ENCODE data around the gene WDCP. TPM values are rescaled to one million over a fixed set of nuclear protein-coding genes. Genes with fewer than 3 reads are reported as not detected.

WDCP gene
- total RNA-seq, 1 donor from 2014 or later, result 12.5 TPM

GRCh38 chr2:24040511-24040910, 6.7 kb downstream of the WDCP start:
- Mint-ChIP-seq H3K9me3 (ENCODE audit: low read depth) (no peaks in the 10 kb centered on the region), H3K27me3 (ENCODE audit: low read depth) (no peaks in the 10 kb centered on the region), H3K36me3 (ENCODE audit: low read depth) (peaks cover 14% of the 10 kb centered on the region), H3K4me3 (ENCODE audit: unreplicated experiment) (no peak overlapping the region), H3K27ac (ENCODE audit: unreplicated experiment) (no peak overlapping the region), H3K4me1 (ENCODE audit: low read depth) (peaks cover 12% of the 10 kb centered on the region)
- no peak for TF ChIP-seq CTCF (IDR thresholded peaks at IDR 0.05)
- no peak for DNase-seq (ENCODE audit: low spot score)

- H3K4me3 Mint-ChIP-seq (ENCODE audit: unreplicated experiment), result no peak overlapping the region
- peaks cover 9% of the 10 kb centered on the region for H3K4me1 Mint-ChIP-seq (ENCODE audit: low read depth)
- no peak for TF ChIP-seq CTCF (IDR thresholded peaks at IDR 0.05)
- no peaks in the 10 kb centered on the region for H3K27me3 Mint-ChIP-seq (ENCODE audit: low read depth)
- DNase-seq (ENCODE audit: low spot score), result no peak
- H3K27ac Mint-ChIP-seq (ENCODE audit: unreplicated experiment), result no peak overlapping the region
- no peaks in the 10 kb centered on the region for H3K9me3 Mint-ChIP-seq (ENCODE audit: low read depth)
- peaks cover 14% of the 10 kb centered on the region for H3K36me3 Mint-ChIP-seq (ENCODE audit: low read depth)
Measured at GRCh38 chr2:24038786-24039499, 8.2 kb downstream of the WDCP start.

GRCh38 chr2:24026233-24026632, 21.0 kb downstream of the WDCP start:
- H3K27ac Mint-ChIP-seq (ENCODE audit: unreplicated experiment), result no peak overlapping the region
- peaks cover 21% of the 10 kb centered on the region for H3K36me3 Mint-ChIP-seq (ENCODE audit: low read depth)
- no peak for DNase-seq (ENCODE audit: low spot score)
- H3K9me3 Mint-ChIP-seq (ENCODE audit: low read depth), result no peaks in the 10 kb centered on the region
- H3K27me3 Mint-ChIP-seq (ENCODE audit: low read depth), result no peaks in the 10 kb centered on the region
- H3K4me1 Mint-ChIP-seq (ENCODE audit: low read depth), result peaks cover 2% of the 10 kb centered on the region
- no peak overlapping the region for H3K4me3 Mint-ChIP-seq (ENCODE audit: unreplicated experiment)
- no peak for TF ChIP-seq CTCF (IDR thresholded peaks at IDR 0.05)

GRCh38 chr2:24024996-24025663, 22.1 kb downstream of the WDCP start:
- peaks cover 18% of the 10 kb centered on the region for H3K36me3 Mint-ChIP-seq (ENCODE audit: low read depth)
- DNase-seq (ENCODE audit: low spot score), result no peak
- no peak for TF ChIP-seq CTCF (IDR thresholded peaks at IDR 0.05)
- H3K27ac Mint-ChIP-seq (ENCODE audit: unreplicated experiment), result no peak overlapping the region
- no peak overlapping the region for H3K4me3 Mint-ChIP-seq (ENCODE audit: unreplicated experiment)
- no peaks in the 10 kb centered on the region for H3K9me3 Mint-ChIP-seq (ENCODE audit: low read depth)
- no peaks in the 10 kb centered on the region for H3K4me1 Mint-ChIP-seq (ENCODE audit: low read depth)
- H3K27me3 Mint-ChIP-seq (ENCODE audit: low read depth), result no peaks in the 10 kb centered on the region

GRCh38 chr2:24024018-24024417, 23.2 kb downstream of the WDCP start:
- peaks cover 10% of the 10 kb centered on the region for H3K36me3 Mint-ChIP-seq (ENCODE audit: low read depth)
- no peak for DNase-seq (ENCODE audit: low spot score)
- no peaks in the 10 kb centered on the region for H3K9me3 Mint-ChIP-seq (ENCODE audit: low read depth)

More at GRCh38 chr2:24024018-24024417, 23.2 kb downstream of the WDCP start:
- no peaks in the 10 kb centered on the region for H3K27me3 Mint-ChIP-seq (ENCODE audit: low read depth)
- TF ChIP-seq CTCF (IDR thresholded peaks at IDR 0.05), result peak; percentile 32
- H3K27ac Mint-ChIP-seq (ENCODE audit: unreplicated experiment), result peak overlapping the region; percentile 29
- H3K4me3 Mint-ChIP-seq (ENCODE audit: unreplicated experiment), result no peak overlapping the region
- H3K4me1 Mint-ChIP-seq (ENCODE audit: low read depth), result no peaks in the 10 kb centered on the region

Data from chondrocyte (in vitro differentiated cells).